Measurements from ENCODE around the gene AAGAB.

DNA sequence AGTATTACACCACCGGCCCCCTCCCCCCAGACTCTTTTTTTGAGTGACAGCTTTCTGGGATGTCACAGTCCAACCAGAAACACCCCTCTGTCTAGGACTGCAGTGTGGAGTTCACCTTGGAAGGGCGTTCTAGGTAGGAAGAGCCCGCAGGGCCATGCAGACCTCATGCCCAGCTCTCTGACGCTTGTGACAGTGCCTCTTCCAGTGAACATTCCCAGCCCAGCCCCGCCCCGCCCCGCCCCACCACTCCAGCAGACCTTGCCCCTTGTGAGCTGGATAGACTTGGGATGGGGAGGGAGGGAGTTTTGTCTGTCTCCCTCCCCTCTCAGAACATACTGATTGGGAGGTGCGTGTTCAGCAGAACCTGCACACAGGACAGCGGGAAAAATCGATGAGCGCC is 63.6 kb downstream of the AAGAB start:
- TF ChIP-seq CTCF (IDR thresholded peaks at IDR 0.05 in 4 of 5, conservative IDR thresholded peaks at IDR 0.05 in 1 of 5): no peak
- TF ChIP-seq POLR2A (IDR thresholded peaks at IDR 0.05): peak in 1 of 2 donors; percentile 29
